Diencephalon (tissue), 1 donor: ENCODE results near the gene ZNF24. TPM values are rescaled to one million over a fixed set of nuclear protein-coding genes. Genes with fewer than 3 reads are reported as not detected.

Experiments used
- total RNA-seq: library from RNA; depleted of rRNA; stranded (reverse); fragments of >200 nt; gene quantifications from one replicate; pipeline ENCODE4 v1.2.3, GENCODE V29; 2014

ZNF24 gene
- 88.3 TPM for total RNA-seq

GRCh38 chr18:35343936-35344735, at the start of gene ZNF24:
TSS of gene ZNF24 (minus strand) at chr18:35344420. CDS start at chr18:35340650, 3,770 bp downstream.

GRCh38 chr18:35376742-35377695, 32.8 kb upstream of the ZNF24 start, which contains the start of gene ZNF396:
TSS of gene ZNF396 (minus strand) at chr18:35377337. CDS start at chr18:35374292, 3,045 bp downstream.

GRCh38 chr18:35290094-35290735, 54.0 kb downstream of the ZNF24 start, which contains the start of gene ZSCAN30:
TSS of gene ZSCAN30 (minus strand) at chr18:35290229. CDS start at chr18:35264352, 25,877 bp downstream.

Other genes with a start within 250 kb of the ZNF24 start
- 43.1 TPM for gene ZNF397, start 103.4 kb downstream of the ZNF24 start, total RNA-seq
- 22.8 TPM for gene ZSCAN30, start 54.2 kb downstream of the ZNF24 start, total RNA-seq
- 5.8 TPM for gene ZNF396, start 32.9 kb upstream of the ZNF24 start, total RNA-seq
- 10.4 TPM for gene INO80C, start 153.5 kb upstream of the ZNF24 start, total RNA-seq
- 82.8 TPM for gene GALNT1, start 237.3 kb upstream of the ZNF24 start, total RNA-seq